ENCODE results near the gene TOMM34. TPM values are rescaled to one million over a fixed set of nuclear protein-coding genes. Genes with fewer than 3 reads are reported as not detected.
A peak's percentile ranks its signal among the peaks of the same experiment; 100 is the strongest.

The TOMM34 gene
- total RNA-seq, 1 experiment from 2014 or later = 30.6 TPM

DNA sequence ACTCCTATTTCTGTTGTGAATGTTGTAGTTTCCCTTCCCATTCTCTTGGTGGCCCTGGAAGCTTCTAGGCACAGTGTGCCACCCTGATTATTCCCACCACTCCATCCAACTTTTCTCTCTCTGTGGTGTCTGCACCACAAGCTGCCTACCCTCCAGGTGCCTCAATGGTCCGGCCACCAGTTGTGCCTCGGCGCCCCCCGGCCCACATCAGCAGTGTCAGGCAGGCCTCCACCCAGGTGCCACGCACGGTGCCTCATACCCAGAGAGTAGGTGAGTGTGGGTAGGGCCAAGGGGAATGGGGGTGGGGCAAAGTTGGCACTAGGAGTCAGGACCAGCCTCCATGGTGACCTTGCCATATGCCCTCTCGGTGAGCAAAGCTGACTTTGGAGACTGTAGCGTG lies 27.3 kb downstream of the TOMM34 start:
- POLR2A ChIA-PET = no interaction called here
- no TSS peak for BruUV-seq (replicated peaks)
- DNase-seq (ENCODE audit: low read depth, low spot score) = no peak
- Histone ChIP-seq H3K4me3 (ENCODE audit: low read depth in 2 of 2, low read length in 2 of 2) (no peak overlapping the region), H3K27me3 (ENCODE audit: control insufficient read depth, insufficient read depth, low read length) (no peaks in the 10 kb centered on the region), H3K36me3 (ENCODE audit: control insufficient read depth, insufficient read depth, low read length) (no peaks in the 10 kb centered on the region), H3K27ac (ENCODE audit: low read length) (no peak overlapping the region), H3K4me1 (ENCODE audit: control insufficient read depth, insufficient read depth, low read length) (no peaks in the 10 kb centered on the region), H3K9me3 (ENCODE audit: control insufficient read depth, insufficient read depth, low read depth, low read length) (no peaks in the 10 kb centered on the region)
- TF ChIP-seq, protein P1, sequence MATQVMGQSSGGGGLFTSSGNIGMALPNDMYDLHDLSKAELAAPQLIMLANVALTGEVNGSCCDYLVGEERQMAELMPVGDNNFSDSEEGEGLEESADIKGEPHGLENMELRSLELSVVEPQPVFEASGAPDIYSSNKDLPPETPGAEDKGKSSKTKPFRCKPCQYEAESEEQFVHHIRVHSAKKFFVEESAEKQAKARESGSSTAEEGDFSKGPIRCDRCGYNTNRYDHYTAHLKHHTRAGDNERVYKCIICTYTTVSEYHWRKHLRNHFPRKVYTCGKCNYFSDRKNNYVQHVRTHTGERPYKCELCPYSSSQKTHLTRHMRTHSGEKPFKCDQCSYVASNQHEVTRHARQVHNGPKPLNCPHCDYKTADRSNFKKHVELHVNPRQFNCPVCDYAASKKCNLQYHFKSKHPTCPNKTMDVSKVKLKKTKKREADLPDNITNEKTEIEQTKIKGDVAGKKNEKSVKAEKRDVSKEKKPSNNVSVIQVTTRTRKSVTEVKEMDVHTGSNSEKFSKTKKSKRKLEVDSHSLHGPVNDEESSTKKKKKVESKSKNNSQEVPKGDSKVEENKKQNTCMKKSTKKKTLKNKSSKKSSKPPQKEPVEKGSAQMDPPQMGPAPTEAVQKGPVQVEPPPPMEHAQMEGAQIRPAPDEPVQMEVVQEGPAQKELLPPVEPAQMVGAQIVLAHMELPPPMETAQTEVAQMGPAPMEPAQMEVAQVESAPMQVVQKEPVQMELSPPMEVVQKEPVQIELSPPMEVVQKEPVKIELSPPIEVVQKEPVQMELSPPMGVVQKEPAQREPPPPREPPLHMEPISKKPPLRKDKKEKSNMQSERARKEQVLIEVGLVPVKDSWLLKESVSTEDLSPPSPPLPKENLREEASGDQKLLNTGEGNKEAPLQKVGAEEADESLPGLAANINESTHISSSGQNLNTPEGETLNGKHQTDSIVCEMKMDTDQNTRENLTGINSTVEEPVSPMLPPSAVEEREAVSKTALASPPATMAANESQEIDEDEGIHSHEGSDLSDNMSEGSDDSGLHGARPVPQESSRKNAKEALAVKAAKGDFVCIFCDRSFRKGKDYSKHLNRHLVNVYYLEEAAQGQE (IDR thresholded peaks at IDR 0.05; ENCODE audit: insufficient read depth in 1 of 2, low read depth in 2 of 2, low read length in 1 of 2) = no peak
- TF ChIP-seq POLR2AphosphoS5 (IDR thresholded peaks at IDR 0.05; ENCODE audit: low read depth, low read length) = no peak
- TF ChIP-seq, protein P2, sequence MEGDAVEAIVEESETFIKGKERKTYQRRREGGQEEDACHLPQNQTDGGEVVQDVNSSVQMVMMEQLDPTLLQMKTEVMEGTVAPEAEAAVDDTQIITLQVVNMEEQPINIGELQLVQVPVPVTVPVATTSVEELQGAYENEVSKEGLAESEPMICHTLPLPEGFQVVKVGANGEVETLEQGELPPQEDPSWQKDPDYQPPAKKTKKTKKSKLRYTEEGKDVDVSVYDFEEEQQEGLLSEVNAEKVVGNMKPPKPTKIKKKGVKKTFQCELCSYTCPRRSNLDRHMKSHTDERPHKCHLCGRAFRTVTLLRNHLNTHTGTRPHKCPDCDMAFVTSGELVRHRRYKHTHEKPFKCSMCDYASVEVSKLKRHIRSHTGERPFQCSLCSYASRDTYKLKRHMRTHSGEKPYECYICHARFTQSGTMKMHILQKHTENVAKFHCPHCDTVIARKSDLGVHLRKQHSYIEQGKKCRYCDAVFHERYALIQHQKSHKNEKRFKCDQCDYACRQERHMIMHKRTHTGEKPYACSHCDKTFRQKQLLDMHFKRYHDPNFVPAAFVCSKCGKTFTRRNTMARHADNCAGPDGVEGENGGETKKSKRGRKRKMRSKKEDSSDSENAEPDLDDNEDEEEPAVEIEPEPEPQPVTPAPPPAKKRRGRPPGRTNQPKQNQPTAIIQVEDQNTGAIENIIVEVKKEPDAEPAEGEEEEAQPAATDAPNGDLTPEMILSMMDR (IDR thresholded peaks at IDR 0.05) = no peak
- no peak for TF ChIP-seq SIN3A (IDR thresholded peaks at IDR 0.05; ENCODE audit: borderline replicate concordance, insufficient read depth, low read depth, low read length)
- TF ChIP-seq TCF7L2 (IDR thresholded peaks at IDR 0.05; ENCODE audit: low read depth, low read length) = no peak
- CTCF ChIA-PET = interaction anchor here (0.5 kb wide), 1 partner anchor 1744 kb away, joined by 4 read pairs; no protein-coding TSS in a partner anchor
- intact Hi-C loops (cut with micrococcal nuclease; ENCODE audit: unreplicated experiment) (no loop called here), in situ Hi-C loops (cut with HindIII; ENCODE audit: low pct_unique_long_range_greater_than_20kb, low sequenced_read_pairs) (no loop called here)
- ATAC-seq = no peak

DNA sequence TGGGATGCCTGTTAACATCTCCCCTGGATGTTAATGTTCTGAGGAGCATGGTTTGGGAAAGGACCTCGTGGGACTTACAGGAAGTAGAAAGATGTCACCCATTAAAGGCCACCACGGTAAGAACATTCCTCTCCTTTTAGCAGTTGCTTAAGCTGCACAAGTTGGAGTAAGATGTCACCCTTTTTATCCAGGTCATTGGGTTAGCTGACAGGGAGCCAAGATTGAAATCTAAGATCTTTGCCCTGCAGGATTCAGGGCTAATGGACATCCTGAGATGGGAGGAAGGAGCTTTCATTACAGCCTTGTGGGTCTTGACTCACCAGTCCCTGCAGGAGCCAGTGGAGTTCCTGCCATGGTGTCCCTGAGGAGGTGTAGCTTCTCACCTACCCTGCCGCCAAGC lies 28.3 kb downstream of the TOMM34 start:
- in situ Hi-C loops (cut with HindIII; ENCODE audit: low pct_unique_long_range_greater_than_20kb, low sequenced_read_pairs) = no loop called here
- no peak overlapping the region for H3K4me3 ChIP-seq (ENCODE audit: low read depth in 2 of 2, low read length in 2 of 2)

More for the DNA sequence above, 28.3 kb downstream of the TOMM34 start:
- intact Hi-C loops (cut with micrococcal nuclease; ENCODE audit: unreplicated experiment) = no loop called here
- Histone ChIP-seq H3K27me3 (ENCODE audit: control insufficient read depth, insufficient read depth, low read length) (no peaks in the 10 kb centered on the region), H3K9me3 (ENCODE audit: control insufficient read depth, insufficient read depth, low read depth, low read length) (no peaks in the 10 kb centered on the region), H3K4me1 (ENCODE audit: control insufficient read depth, insufficient read depth, low read length) (no peaks in the 10 kb centered on the region), H3K36me3 (ENCODE audit: control insufficient read depth, insufficient read depth, low read length) (no peaks in the 10 kb centered on the region), H3K27ac (ENCODE audit: low read length) (no peak overlapping the region)
- TF ChIP-seq POLR2AphosphoS5 (IDR thresholded peaks at IDR 0.05; ENCODE audit: low read depth, low read length) (no peak), TCF7L2 (IDR thresholded peaks at IDR 0.05; ENCODE audit: low read depth, low read length) (no peak), SIN3A (IDR thresholded peaks at IDR 0.05; ENCODE audit: borderline replicate concordance, insufficient read depth, low read depth, low read length) (no peak)
- TF ChIP-seq, protein P2 (IDR thresholded peaks at IDR 0.05) = no peak
- TF ChIP-seq, protein P1 (IDR thresholded peaks at IDR 0.05; ENCODE audit: insufficient read depth in 1 of 2, low read depth in 2 of 2, low read length in 1 of 2) = no peak
- TSS peak; percentile 92 for BruUV-seq (replicated peaks)
- DNase-seq (ENCODE audit: low read depth, low spot score) (no peak), ATAC-seq (no peak)
- ChIA-PET CTCF (no interaction called here), POLR2A (no interaction called here)

Data from Panc1 (cell line).